GM21526 (cell line): Measurements from ENCODE around the gene GASK1A.
"Not testable (repeated sequence)": the region's sequence is repeated elsewhere in the genome, so short reads cannot be mapped to it uniquely, and the experiment has no call there.

Experiments used
- ATAC-seq: cut with Tn5 transposase; IDR thresholded peaks from one replicate; pipeline ENCODE4 v1.9.1; 2021; ENCODE audit warnings: moderate library complexity; ENCODE audit not compliant: unreplicated experiment, low FRiP score

GASK1A gene

GRCh38 chr3:42979044-42979972 is at the start of gene GASK1A:
Gene GASK1A (plus strand): TSS chr3:42979311. CDS start chr3:42979643, 332 bp downstream.
- no peak for ATAC-seq

GRCh38 chr3:42934111-42934510 is 45.0 kb upstream of the GASK1A start:
- ATAC-seq, result no peak

- no peak for ATAC-seq
Measured at GRCh38 chr3:42934910-42935309, 44.2 kb upstream of the GASK1A start.

GRCh38 chr3:42935472-42935871 is 43.6 kb upstream of the GASK1A start:
- ATAC-seq, result no peak

GRCh38 chr3:42936157-42936981 is 42.7 kb upstream of the GASK1A start:
- ATAC-seq, result no peak

GRCh38 chr3:42937334-42937733 is 41.8 kb upstream of the GASK1A start:
- no peak for ATAC-seq

- no peak for ATAC-seq
Measured at GRCh38 chr3:42942693-42943092, 36.4 kb upstream of the GASK1A start.

- ATAC-seq, result no peak
Measured at GRCh38 chr3:42946050-42946449, 33.1 kb upstream of the GASK1A start.

- ATAC-seq, result no peak
Measured at GRCh38 chr3:42957573-42957972, 21.5 kb upstream of the GASK1A start.

- ATAC-seq, result no peak
Measured at GRCh38 chr3:42960282-42960681, 18.8 kb upstream of the GASK1A start.

GRCh38 chr3:42960786-42961185 is 18.3 kb upstream of the GASK1A start:
- no peak for ATAC-seq

GRCh38 chr3:42961633-42962032 is 17.5 kb upstream of the GASK1A start:
- ATAC-seq, result no peak

GRCh38 chr3:42963269-42963668 is 15.8 kb upstream of the GASK1A start:
- no peak for ATAC-seq

GRCh38 chr3:42964266-42964665 is 14.8 kb upstream of the GASK1A start:
- ATAC-seq, result no peak

- ATAC-seq, result no peak
Measured at GRCh38 chr3:42970557-42970956, 8.6 kb upstream of the GASK1A start.

- ATAC-seq, result no peak
Measured at GRCh38 chr3:42970976-42971772, 7.9 kb upstream of the GASK1A start.

- not testable (repeated sequence) for ATAC-seq
Measured at GRCh38 chr3:42974906-42975305, 4.2 kb upstream of the GASK1A start.

GRCh38 chr3:42975456-42975855 is 3.7 kb upstream of the GASK1A start:
- no peak for ATAC-seq

GRCh38 chr3:42975955-42976354 is 3.2 kb upstream of the GASK1A start:
- no peak for ATAC-seq

GRCh38 chr3:42980209-42980608 is 1.1 kb downstream of the GASK1A start:
- no peak for ATAC-seq

- ATAC-seq, result no peak
Measured at GRCh38 chr3:42980909-42981308, 1.8 kb downstream of the GASK1A start.
